Iris pigment epithelial cell (primary cell): ENCODE measurements around the gene ZCWPW1.

ENCODE experiments used
- DNase-seq: peaks from one replicate; pipeline ENCODE4 v3.0.0-alpha.2; 2011; ENCODE audit warnings: low read depth

ZCWPW1 gene

GRCh38 chr7:100432621-100433275 is 4.2 kb upstream of the ZCWPW1 start:
- DNase-seq: no peak

GRCh38 chr7:100432053-100432452 is 3.5 kb upstream of the ZCWPW1 start:
- DNase-seq: no peak

GRCh38 chr7:100431286-100431735 is 2.8 kb upstream of the ZCWPW1 start:
- no peak for DNase-seq

- peak; percentile 27 for DNase-seq
Measured at GRCh38 chr7:100430493-100431285, 2.2 kb upstream of the ZCWPW1 start.

- DNase-seq: peak; percentile 95
Measured at GRCh38 chr7:100429637-100430492, 1.4 kb upstream of the ZCWPW1 start, which contains the start of gene MEPCE. TSS of gene MEPCE (plus strand) at chr7:100429831. CDS start at chr7:100430019, 188 bp downstream.

- peak; percentile 100 for DNase-seq
Measured at GRCh38 chr7:100428967-100429636, 599 bp upstream of the ZCWPW1 start.

- DNase-seq: no peak
Measured at GRCh38 chr7:100427762-100428198, 723 bp downstream of the ZCWPW1 start.

- DNase-seq: no peak
Measured at GRCh38 chr7:100426516-100426915, 2.0 kb downstream of the ZCWPW1 start.

GRCh38 chr7:100425347-100425746 is 3.2 kb downstream of the ZCWPW1 start:
- no peak for DNase-seq

GRCh38 chr7:100423315-100423714 is 5.2 kb downstream of the ZCWPW1 start:
- DNase-seq: no peak

GRCh38 chr7:100419660-100420226 is 8.8 kb downstream of the ZCWPW1 start:
- DNase-seq: no peak

GRCh38 chr7:100418930-100419659 is 9.4 kb downstream of the ZCWPW1 start:
- no peak for DNase-seq

- DNase-seq: no peak
Measured at GRCh38 chr7:100415448-100415847, 13.1 kb downstream of the ZCWPW1 start.

GRCh38 chr7:100413889-100414288 is 14.6 kb downstream of the ZCWPW1 start:
- no peak for DNase-seq

GRCh38 chr7:100413346-100413745 is 15.2 kb downstream of the ZCWPW1 start:
- DNase-seq: no peak

- no peak for DNase-seq
Measured at GRCh38 chr7:100411101-100411500, 17.4 kb downstream of the ZCWPW1 start.

- DNase-seq: peak; percentile 84
Measured at GRCh38 chr7:100407285-100408180, 21.0 kb downstream of the ZCWPW1 start.

GRCh38 chr7:100406767-100407166 is 21.7 kb downstream of the ZCWPW1 start:
- peak; percentile 75 for DNase-seq

GRCh38 chr7:100402241-100402640 is 26.3 kb downstream of the ZCWPW1 start:
- no peak for DNase-seq

- DNase-seq: no peak
Measured at GRCh38 chr7:100401811-100402210, 26.7 kb downstream of the ZCWPW1 start.
